ENCODE measurements around the gene F13A1. TPM values are rescaled to one million over a fixed set of nuclear protein-coding genes. Genes with fewer than 3 reads are reported as not detected.

Gene F13A1
- total and polyA plus RNA-seq, 2 of the 8 experiments (the other 6 are each of a cell fraction or from before 2014, with no cell fraction given) = 0.57 to 1.5 TPM

GRCh38 chr6:6285679-6286078 is 34.8 kb downstream of the F13A1 start:
- no peak overlapping the region for H3K18ac ChIP-seq (ENCODE audit: extremely low read depth, low read length)
- CTCF ChIA-PET (ENCODE audit: partially characterized antibody) = no interaction called here
- H3K4me1 ChIP-seq (replicated peaks in 1 of 4; ENCODE audit: control insufficient read depth in 3 of 4, insufficient read depth in 4 of 4, low read length in 3 of 4) = no peaks in the 10 kb centered on the region
- POLR2A ChIA-PET (ENCODE audit: partially characterized antibody) = no interaction called here
- H3K27ac ChIP-seq (ENCODE audit: low read depth, low read length) = no peak overlapping the region
- no peaks in the 10 kb centered on the region for H3K23me2 ChIP-seq (ENCODE audit: low read depth, low read length)
- no peak overlapping the region for H3K4me2 ChIP-seq (ENCODE audit: insufficient read depth in 1 of 2, low read depth in 2 of 2, low read length in 2 of 2)
- H4K20me1 ChIP-seq (replicated peaks in 1 of 2; ENCODE audit: control insufficient read depth in 1 of 2, insufficient read depth in 2 of 2, low read length in 2 of 2) = no peaks in the 10 kb centered on the region
- H3K79me2 ChIP-seq (ENCODE audit: control insufficient read depth in 1 of 2, insufficient read depth in 2 of 2, low read length in 2 of 2) = no peaks in the 10 kb centered on the region
- no peak overlapping the region for H4K5ac ChIP-seq (ENCODE audit: insufficient read length, low read depth, low read length)
- H2BK12ac ChIP-seq (ENCODE audit: low read depth, low read length) = no peak overlapping the region
- H3K14ac ChIP-seq (ENCODE audit: insufficient read length) = no peak overlapping the region
- H3K36me3 ChIP-seq (ENCODE audit: control insufficient read depth in 2 of 4, insufficient read depth in 4 of 4, low read length in 3 of 4) = no peaks in the 10 kb centered on the region
- H2AK5ac ChIP-seq (ENCODE audit: low read depth, low read length) = no peak overlapping the region
- H3K79me1 ChIP-seq (ENCODE audit: low read depth, low read length) = no peaks in the 10 kb centered on the region
- H3K23ac ChIP-seq (ENCODE audit: insufficient read length) = no peak overlapping the region
- H2BK5ac ChIP-seq (ENCODE audit: low read depth, low read length) = no peak overlapping the region
- no peaks in the 10 kb centered on the region for H3K9me3 ChIP-seq (ENCODE audit: insufficient read depth in 2 of 2, low read depth in 1 of 2, low read length in 1 of 2)
- H3K56ac ChIP-seq (replicated peaks; ENCODE audit: insufficient read length, low read depth, low read length) = no peak overlapping the region
- H4K91ac ChIP-seq (replicated peaks; ENCODE audit: insufficient read length, low read length) = no peak overlapping the region
- H3K27me3 ChIP-seq (replicated peaks in 1 of 4; ENCODE audit: control insufficient read depth in 3 of 4, extremely low read depth in 1 of 4, insufficient read depth in 3 of 4, low read length in 3 of 4) = no peaks in the 10 kb centered on the region
- no peak overlapping the region for H4K8ac ChIP-seq (ENCODE audit: extremely low read depth, insufficient read depth, low read length)
- no peak overlapping the region for H3K4me3 ChIP-seq (ENCODE audit: extremely low read depth in 1 of 4, insufficient read depth in 2 of 4, low read depth in 3 of 4, low read length in 4 of 4)
- H2BK20ac ChIP-seq (ENCODE audit: low read length) = no peak overlapping the region
- 94% methylated on average over 11 of the region's 11 CpGs; no CpG with 5 or more reads in 1 of the 2 experiments for WGBS, 2 experiments (ENCODE audit: extremely low coverage in 1 of 2, insufficient coverage in 1 of 2, insufficient read length in 1 of 2, insufficient replicate concordance in 2 of 2, low coverage in 1 of 2, low lambda C conversion rate in 2 of 2, missing lambda C conversion rate in 1 of 2)
- no peak overlapping the region for H2AFZ ChIP-seq (ENCODE audit: low read length)
- no peak overlapping the region for H3K4ac ChIP-seq (replicated peaks; ENCODE audit: insufficient read length, low read depth, low read length)
- no peak overlapping the region for H2BK120ac ChIP-seq (replicated peaks; ENCODE audit: low read depth, low read length)
- H2BK15ac ChIP-seq (ENCODE audit: low read length) = no peak overlapping the region
- DNase-seq (ENCODE audit: low read depth in 1 of 2, low spot score in 2 of 2) (no peak), FAIRE-seq (no peak)
- H3K9ac ChIP-seq (replicated peaks in 1 of 4; ENCODE audit: extremely low read depth in 1 of 4, low read depth in 3 of 4, low read length in 3 of 4) = no peak overlapping the region; a peak in 2 of 7 replicates
- no peak for TF ChIP-seq BCL11A (IDR thresholded peaks at IDR 0.05; ENCODE audit: low read depth in 2 of 2, low read length in 2 of 2)
- no peak for TF ChIP-seq GABPA (IDR thresholded peaks at IDR 0.05; ENCODE audit: borderline replicate concordance, insufficient read depth, low read length)
- no peak for TF ChIP-seq YY1 (IDR thresholded peaks at IDR 0.05; ENCODE audit: low read depth, low read length)
- no peak for TF ChIP-seq RNF2 (IDR thresholded peaks at IDR 0.05; ENCODE audit: borderline replicate concordance, low read depth, low read length, missing control alignments, poor library complexity, severe bottlenecking)
- TF ChIP-seq CTBP2 (IDR thresholded peaks at IDR 0.05; ENCODE audit: borderline replicate concordance, insufficient read depth, insufficient read length, low read length) = no peak
- no peak for TF ChIP-seq EZH2 (IDR thresholded peaks at IDR 0.05; ENCODE audit: low read depth, low read length, severe bottlenecking)
- no peak for TF ChIP-seq JUND (IDR thresholded peaks at IDR 0.05; ENCODE audit: low read length)
- no peak for TF ChIP-seq POU5F1 (IDR thresholded peaks at IDR 0.05; ENCODE audit: low read depth, low read length)
- no peak for TF ChIP-seq JUN (IDR thresholded peaks at IDR 0.05; ENCODE audit: low read depth, low read length)
- no peak for TF ChIP-seq KDM4A (IDR thresholded peaks at IDR 0.05; ENCODE audit: low read depth, low read length, severe bottlenecking)
- no peak for TF ChIP-seq SP2 (IDR thresholded peaks at IDR 0.05; ENCODE audit: low read length)
- no peak for TF ChIP-seq TAF7 (optimal IDR thresholded peaks at IDR 0.05; ENCODE audit: borderline replicate concordance, low read depth, low read length)

All from H1 (cell line).